ENCODE results near the gene MDC1. TPM values are rescaled to one million over a fixed set of nuclear protein-coding genes. Genes with fewer than 3 reads are reported as not detected.

Gene MDC1
- polyA plus RNA-seq, 3 donors, result 0.27 to 4.5 (median 0.34) TPM

GRCh38 chr6:30726506-30727413, 9.7 kb upstream of the MDC1 start:
- peaks cover 77% of the 10 kb centered on the region for H4K20me1 ChIP-seq (ENCODE audit: insufficient read depth, low read length)
- H3K4me1 Mint-ChIP-seq, result peaks cover 40% of the 10 kb centered on the region
- H3K9me3 ChIP-seq (replicated peaks in 1 of 2; ENCODE audit: control insufficient read depth in 1 of 2, insufficient read depth in 1 of 2, low read length in 2 of 2), result no peaks in the 10 kb centered on the region
- peaks cover 56 to 80% of the 10 kb centered on the region in 2 donors for H3K36me3 Mint-ChIP-seq
- intact Hi-C loops (cut with micrococcal nuclease), result loop anchor here in 1 of 2 donors (10.0 kb wide), 1 partner anchor 242 kb away; the partner anchor contains the start of gene HLA-E
- H3K9ac ChIP-seq (ENCODE audit: insufficient read depth, low read length, poor library complexity, severe bottlenecking), result no peak overlapping the region
- WGBS (ENCODE audit: insufficient coverage), result 91% methylated on average over 8 of the region's 11 CpGs
- H3K9me3 Mint-ChIP-seq, result no peaks in the 10 kb centered on the region
- no peak overlapping the region for H3K4me3 ChIP-seq (replicated peaks in 1 of 3; ENCODE audit: low read depth in 2 of 3, low read length in 3 of 3)
- H3K27me3 ChIP-seq (ENCODE audit: control insufficient read depth in 2 of 2, insufficient read depth in 2 of 2, low read length in 2 of 2), result no peaks in the 10 kb centered on the region
- TF ChIP-seq CTCF (IDR thresholded peaks at IDR 0.05), result no peak
- H2AFZ ChIP-seq (ENCODE audit: insufficient read depth, low read depth, low read length, poor library complexity, severe bottlenecking), result no peak overlapping the region
- no peak overlapping the region for H3K4me3 Mint-ChIP-seq
- H3K79me2 ChIP-seq (ENCODE audit: insufficient read depth, low read length), result peaks cover 50% of the 10 kb centered on the region
- H3K27ac Mint-ChIP-seq, result peak overlapping the region in 1 of 7 donors; percentile 10
- no peak overlapping the region for H3K4me2 ChIP-seq (replicated peaks; ENCODE audit: extremely low read depth, low read length, poor library complexity, severe bottlenecking)
- H3K27me3 Mint-ChIP-seq (ENCODE audit: low read depth in 3 of 3), result peaks cover 0 to 2% (median 0%) of the 10 kb centered on the region in 3 donors
- peaks cover 48 to 79% of the 10 kb centered on the region in 2 donors for H3K36me3 ChIP-seq (replicated peaks in 1 of 2; ENCODE audit: control insufficient read depth in 1 of 2, insufficient read depth in 2 of 2, low read length in 2 of 2)
- H3K4me1 ChIP-seq (ENCODE audit: control insufficient read depth in 1 of 2, insufficient read depth in 2 of 2, low read length in 2 of 2), result peaks cover 31 to 44% of the 10 kb centered on the region in 2 donors
- DNase-seq, result no peak
- no peak overlapping the region for H3K27ac ChIP-seq (ENCODE audit: low read depth in 1 of 2, low read length in 2 of 2)

GRCh38 chr6:30725713-30726505, 8.8 kb upstream of the MDC1 start:
- Histone ChIP-seq H3K4me1 (ENCODE audit: control insufficient read depth in 1 of 2, insufficient read depth in 2 of 2, low read length in 2 of 2) (peaks cover 28 to 42% of the 10 kb centered on the region in 2 donors), H4K20me1 (ENCODE audit: insufficient read depth, low read length) (peaks cover 81% of the 10 kb centered on the region), H3K4me3 (replicated peaks in 1 of 3; ENCODE audit: low read depth in 2 of 3, low read length in 3 of 3) (no peak overlapping the region), H3K4me2 (replicated peaks; ENCODE audit: extremely low read depth, low read length, poor library complexity, severe bottlenecking) (no peak overlapping the region), H3K9me3 (replicated peaks in 1 of 2; ENCODE audit: control insufficient read depth in 1 of 2, insufficient read depth in 1 of 2, low read length in 2 of 2) (no peaks in the 10 kb centered on the region), H3K27me3 (ENCODE audit: control insufficient read depth in 2 of 2, insufficient read depth in 2 of 2, low read length in 2 of 2) (no peaks in the 10 kb centered on the region), H3K36me3 (replicated peaks in 1 of 2; ENCODE audit: control insufficient read depth in 1 of 2, insufficient read depth in 2 of 2, low read length in 2 of 2) (peaks cover 48 to 78% of the 10 kb centered on the region in 2 donors), H2AFZ (ENCODE audit: insufficient read depth, low read depth, low read length, poor library complexity, severe bottlenecking) (no peak overlapping the region), H3K27ac (ENCODE audit: low read depth in 1 of 2, low read length in 2 of 2) (peak overlapping the region in 1 of 2 donors; percentile 21), H3K79me2 (ENCODE audit: insufficient read depth, low read length) (peaks cover 59% of the 10 kb centered on the region), H3K9ac (ENCODE audit: insufficient read depth, low read length, poor library complexity, severe bottlenecking) (no peak overlapping the region)
- Mint-ChIP-seq H3K4me1 (peaks cover 38% of the 10 kb centered on the region), H3K9me3 (no peaks in the 10 kb centered on the region), H3K4me3 (no peak overlapping the region), H3K36me3 (peaks cover 52 to 76% of the 10 kb centered on the region in 2 donors), H3K27me3 (ENCODE audit: low read depth in 3 of 3) (peaks cover 0 to 2% (median 0%) of the 10 kb centered on the region in 3 donors), H3K27ac (peak overlapping the region in 1 of 7 donors; percentile 63)
- WGBS (ENCODE audit: insufficient coverage), result 90% methylated on average over 1 of the region's 3 CpGs
- DNase-seq, result no peak
- no peak for TF ChIP-seq CTCF (IDR thresholded peaks at IDR 0.05)
- intact Hi-C loops (cut with micrococcal nuclease), result loop anchor here in 1 of 2 donors (10.0 kb wide), 1 partner anchor 241 kb away; the partner anchor contains the start of gene HLA-E
